DMS79 treated with DMSO at 0.1 percent for 48 hours (cell line): ENCODE results near the gene RAB40C.

Experiments
- DNase-seq: peaks from one replicate; lab custom pipeline; 2025; lab: John Stamatoyannopoulos, UW

Gene RAB40C

DNA sequence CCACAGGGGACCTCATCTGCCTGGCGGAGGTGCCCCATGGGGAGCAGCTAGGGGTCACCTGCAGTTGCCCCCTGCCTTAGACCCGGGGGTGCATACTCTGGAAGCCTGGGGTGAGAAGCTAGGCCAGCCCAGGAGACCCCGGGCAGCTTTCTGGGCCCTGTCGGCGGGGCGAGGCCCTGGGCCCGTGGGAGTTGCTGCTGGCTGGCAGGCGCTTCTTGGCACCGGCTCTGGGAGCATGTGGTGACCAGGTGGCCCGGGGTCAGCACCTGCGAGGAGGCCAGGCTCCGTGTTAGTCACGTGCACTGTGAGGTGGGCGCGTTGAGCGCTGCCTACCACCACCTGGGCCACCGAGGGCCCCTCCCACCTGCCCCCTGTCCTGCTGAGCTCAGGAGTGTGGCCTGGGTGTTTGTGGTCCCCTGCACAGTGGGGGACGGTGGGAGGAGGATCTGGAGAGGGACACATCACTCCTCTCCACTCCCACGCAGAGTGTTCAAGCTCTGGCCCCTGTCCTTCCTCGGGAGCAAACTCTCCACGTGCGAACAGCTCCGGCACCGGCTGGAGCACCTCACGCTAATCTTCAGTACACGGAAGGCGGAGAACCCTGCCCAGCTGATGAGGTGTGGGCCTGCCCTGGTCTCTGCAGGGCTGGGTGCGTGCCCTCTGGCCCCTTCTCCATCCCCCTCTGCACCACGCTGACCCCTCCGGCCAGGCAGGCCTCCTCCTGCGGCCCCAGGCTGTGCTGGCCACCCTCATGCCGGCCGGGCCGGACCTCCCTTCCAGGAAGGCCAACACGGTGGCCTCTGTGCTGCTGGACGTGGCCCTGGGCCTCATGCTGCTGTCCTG lies 14.3 kb upstream of the RAB40C start:
- DNase-seq, result no peak

- DNase-seq, result no peak
Observed at GRCh38 chr16:576197-576822, 13.6 kb upstream of the RAB40C start.

GRCh38 chr16:576823-577201 lies 13.1 kb upstream of the RAB40C start:
- DNase-seq, result no peak

- DNase-seq, result no peak
Observed at GRCh38 chr16:577796-578195, 12.1 kb upstream of the RAB40C start.

DNA sequence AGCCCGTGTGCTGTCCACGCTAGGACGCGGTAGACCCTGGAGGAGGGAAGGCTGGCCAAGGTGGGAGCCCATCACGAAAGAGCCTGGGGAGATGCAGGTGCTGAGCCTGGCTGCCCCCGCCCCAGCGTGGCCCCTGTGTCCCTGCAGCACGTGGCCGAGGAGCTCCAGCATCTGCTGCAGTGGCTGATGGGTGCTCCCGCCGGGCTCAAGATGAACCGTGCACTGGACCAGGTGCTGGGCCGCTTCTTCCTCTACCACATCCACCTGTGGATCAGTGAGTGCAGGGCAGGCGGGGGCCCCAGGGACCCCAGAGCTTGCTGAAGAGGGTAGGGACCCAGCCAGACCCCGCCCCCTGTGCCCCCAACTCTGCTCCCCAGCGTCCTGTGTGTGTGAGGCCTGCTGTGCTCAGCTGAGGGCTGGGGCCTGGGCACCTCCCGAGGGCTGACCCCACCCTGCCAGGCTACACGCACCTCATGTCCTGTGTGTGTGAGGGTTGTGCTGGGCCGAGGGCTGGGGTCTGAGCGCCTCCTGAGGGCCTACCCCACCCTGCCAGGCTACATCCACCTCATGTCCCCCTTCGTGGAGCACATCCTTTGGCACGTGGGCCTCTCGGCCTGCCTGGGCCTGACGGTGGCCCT lies 11.5 kb upstream of the RAB40C start:
- no peak for DNase-seq

DNA sequence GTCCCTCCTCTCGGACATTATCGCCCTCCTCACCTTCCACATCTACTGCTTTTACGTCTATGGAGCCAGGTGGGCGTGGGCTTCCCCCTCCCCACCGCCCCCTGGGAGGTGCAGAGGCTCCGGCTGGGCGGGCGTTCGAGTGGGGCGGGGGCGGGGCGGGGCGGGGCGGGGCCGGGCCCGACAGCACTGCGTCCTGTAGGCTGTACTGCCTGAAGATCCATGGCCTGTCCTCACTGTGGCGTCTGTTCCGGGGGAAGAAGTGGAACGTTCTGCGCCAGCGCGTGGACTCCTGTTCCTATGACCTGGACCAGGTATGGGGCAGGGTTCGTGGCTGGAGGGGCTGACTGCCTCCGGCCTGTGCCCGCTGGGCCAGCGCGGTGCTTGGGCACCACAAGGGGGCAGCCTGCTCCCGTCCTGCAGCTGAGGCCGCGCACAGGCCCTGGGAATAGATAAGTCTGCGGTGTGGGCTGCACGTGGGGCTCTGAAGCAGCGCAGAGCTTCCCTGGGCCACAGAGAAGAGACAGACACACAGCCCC lies 10.9 kb upstream of the RAB40C start:
- no peak for DNase-seq

- DNase-seq, result no peak
Observed at GRCh38 chr16:580141-580945, 9.5 kb upstream of the RAB40C start.

- DNase-seq, result no peak
Observed at GRCh38 chr16:580946-581498, 8.8 kb upstream of the RAB40C start.

- DNase-seq, result no peak
Observed at GRCh38 chr16:582218-582613, 7.7 kb upstream of the RAB40C start.

GRCh38 chr16:582614-583331 lies 7.1 kb upstream of the RAB40C start:
- no peak for DNase-seq

DNA sequence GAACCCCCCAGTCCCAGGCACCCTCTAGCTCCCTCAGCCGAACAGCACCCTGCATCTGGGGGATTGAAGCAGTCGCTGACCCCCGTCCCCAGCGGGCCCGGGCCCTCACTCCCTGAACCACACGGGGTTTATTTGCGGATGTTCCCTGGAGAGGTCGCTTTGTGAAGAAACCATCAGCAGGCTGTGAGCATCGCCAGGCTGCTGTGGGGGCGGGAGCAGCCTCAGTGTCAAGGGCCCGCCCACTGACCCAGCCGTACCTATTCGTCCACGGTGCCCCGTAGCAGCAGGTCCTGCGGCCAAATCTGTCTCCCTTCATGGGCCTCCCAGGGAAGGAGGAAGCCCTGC lies 6.4 kb upstream of the RAB40C start:
- DNase-seq, result no peak

DNA sequence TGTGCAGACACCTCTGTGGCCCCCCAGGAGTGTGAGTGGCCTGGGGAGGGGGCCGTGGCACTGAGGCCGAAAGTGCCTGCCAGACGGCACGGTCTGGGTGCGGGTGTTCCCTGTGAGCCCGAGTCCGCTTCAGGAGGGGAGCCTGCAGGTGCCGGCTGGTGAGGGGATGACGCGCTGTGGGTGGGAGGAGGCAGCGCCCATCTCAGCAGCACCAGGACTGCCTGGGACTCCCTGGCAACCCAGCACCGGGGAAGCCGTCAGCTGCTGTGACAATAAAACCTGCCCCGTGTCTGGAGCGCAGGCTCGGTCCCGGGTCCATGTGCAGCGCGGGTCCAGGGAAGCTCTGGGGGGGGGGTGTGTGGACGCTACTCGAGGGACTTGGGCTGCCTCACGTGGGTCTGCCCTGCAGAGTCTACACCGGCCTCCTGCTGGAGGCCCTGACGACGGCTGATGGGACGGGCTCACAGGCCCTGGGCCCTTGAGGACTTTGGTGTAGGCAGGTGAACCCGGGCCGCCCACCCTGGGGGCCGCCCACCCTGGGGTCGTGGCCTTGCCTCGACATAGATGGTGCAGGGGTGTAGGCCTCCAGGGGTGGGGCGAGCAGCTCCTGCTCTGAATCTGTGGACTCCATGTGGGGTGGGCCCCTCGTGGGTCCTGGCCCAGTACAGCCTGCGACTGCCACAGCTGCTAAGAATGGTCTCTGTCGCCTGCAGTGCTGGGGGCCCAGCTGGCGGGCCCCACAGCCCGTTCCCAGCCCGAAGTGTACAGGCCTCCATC lies 5.9 kb upstream of the RAB40C start:
- DNase-seq, result no peak

- no peak for DNase-seq
Observed at GRCh38 chr16:585351-585750, 4.5 kb upstream of the RAB40C start.

GRCh38 chr16:586047-586644 lies 3.7 kb upstream of the RAB40C start:
- no peak for DNase-seq

GRCh38 chr16:586645-587590 lies 2.9 kb upstream of the RAB40C start:
- no peak for DNase-seq

- no peak for DNase-seq
Observed at GRCh38 chr16:588639-588888, 1.3 kb upstream of the RAB40C start.

DNA sequence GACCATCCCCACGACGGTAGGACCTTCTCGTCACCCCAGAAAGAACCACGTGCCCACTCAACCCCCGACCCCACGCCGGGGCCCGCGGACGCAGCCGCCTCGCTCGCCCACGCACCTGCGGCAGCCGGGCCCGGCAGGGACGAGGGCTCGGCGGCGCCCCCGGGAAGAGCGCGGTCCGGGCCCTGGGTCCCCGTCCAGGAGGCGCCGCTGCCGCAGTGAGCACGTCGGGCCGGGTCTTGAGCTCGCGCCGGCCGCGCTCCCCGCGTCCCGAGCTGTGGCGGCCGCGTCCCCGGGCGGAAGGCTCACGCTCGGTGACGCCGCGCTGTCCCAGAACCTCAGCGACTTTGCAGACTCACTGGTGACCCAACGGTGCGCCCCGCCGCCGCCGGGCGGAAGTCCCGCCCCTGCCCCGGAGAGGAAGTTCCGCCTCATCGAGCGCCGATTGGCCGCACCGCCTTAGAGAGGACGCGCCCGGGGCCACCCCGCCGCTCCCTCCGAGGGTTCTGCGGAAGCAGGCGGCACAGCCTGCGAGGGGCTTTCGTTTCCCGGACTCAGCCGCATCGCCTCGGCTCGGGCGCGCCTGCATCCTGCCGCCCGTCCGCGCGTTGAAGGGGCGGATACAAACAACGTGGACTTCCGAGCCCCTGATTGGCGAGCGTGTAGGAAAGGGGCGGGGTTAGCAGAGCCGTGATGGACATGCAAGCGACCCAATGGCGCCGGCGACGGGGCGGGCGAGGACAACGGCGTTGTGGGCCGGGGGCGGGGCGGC lies 793 bp upstream of the RAB40C start:
- peak; percentile 91 for DNase-seq

- no peak for DNase-seq
Observed at GRCh38 chr16:590188-590814, 435 bp downstream of the RAB40C start.
